ENCODE results near the gene IRAK3.
A peak's percentile ranks its signal among the peaks of the same experiment; 100 is the strongest.

IRAK3 gene

GRCh38 chr12:66269757-66270383, 80.9 kb downstream of the IRAK3 start:
- peak; percentile 67 for DNase-seq

- peak; percentile 19 for DNase-seq
These were observed 81.6 kb downstream of the IRAK3 start for GRCh38 chr12:66270613-66271012.

- no peak for DNase-seq
These were observed 83.6 kb downstream of the IRAK3 start for GRCh38 chr12:66272650-66273049.

GRCh38 chr12:66273147-66273546, 84.1 kb downstream of the IRAK3 start:
- DNase-seq: no peak

- DNase-seq: no peak
These were observed 86.0 kb downstream of the IRAK3 start for GRCh38 chr12:66275040-66275439.

- peak; percentile 39 for DNase-seq
These were observed 90.2 kb downstream of the IRAK3 start for GRCh38 chr12:66279123-66279712.

- DNase-seq: peak; percentile 61
These were observed 91.5 kb downstream of the IRAK3 start for GRCh38 chr12:66280561-66280960.

- DNase-seq: no peak
These were observed 93.2 kb downstream of the IRAK3 start for GRCh38 chr12:66282244-66282643.

- no peak for DNase-seq
These were observed 98.3 kb downstream of the IRAK3 start for GRCh38 chr12:66287275-66287674.

GRCh38 chr12:66288121-66288520, 99.1 kb downstream of the IRAK3 start:
- no peak for DNase-seq

GRCh38 chr12:66289485-66289884, 100.5 kb downstream of the IRAK3 start:
- DNase-seq: no peak

- DNase-seq: no peak
These were observed 101.7 kb downstream of the IRAK3 start for GRCh38 chr12:66290716-66291200.

GRCh38 chr12:66296176-66296683, 107.2 kb downstream of the IRAK3 start:
- DNase-seq: no peak

- no peak for DNase-seq
These were observed 108.1 kb downstream of the IRAK3 start for GRCh38 chr12:66297080-66297479.

- no peak for DNase-seq
These were observed 108.9 kb downstream of the IRAK3 start for GRCh38 chr12:66297923-66298322.

GRCh38 chr12:66301944-66302826, 113.2 kb downstream of the IRAK3 start, which contains the start of gene HELB:
Gene HELB (plus strand): TSS chr12:66302493. CDS start chr12:66302604, 111 bp downstream.
- peak; percentile 99 for DNase-seq

- no peak for DNase-seq
These were observed 113.8 kb downstream of the IRAK3 start for GRCh38 chr12:66302827-66303169.

- peak; percentile 19 for DNase-seq
These were observed 114.3 kb downstream of the IRAK3 start for GRCh38 chr12:66303316-66303804.
